H1 (cell line): Measurements from ENCODE around the gene ADGRG1.

Source experiments
- PHF8 ChIP-seq: fragments of 200-600 bp; sonication (generic); conservative IDR thresholded peaks from 2 replicates; pipeline ENCODE4 v1.7.1; 2012; ENCODE audit warnings: low read depth, mild to moderate bottlenecking, inconsistent platforms, low read length, moderate library complexity
- SRF ChIP-seq: IDR thresholded peaks from 2 replicates; pipeline ENCODE4 v1.6.1; 2011; ENCODE audit warnings: mild to moderate bottlenecking, low read depth, low read length, moderate library complexity

DNA sequence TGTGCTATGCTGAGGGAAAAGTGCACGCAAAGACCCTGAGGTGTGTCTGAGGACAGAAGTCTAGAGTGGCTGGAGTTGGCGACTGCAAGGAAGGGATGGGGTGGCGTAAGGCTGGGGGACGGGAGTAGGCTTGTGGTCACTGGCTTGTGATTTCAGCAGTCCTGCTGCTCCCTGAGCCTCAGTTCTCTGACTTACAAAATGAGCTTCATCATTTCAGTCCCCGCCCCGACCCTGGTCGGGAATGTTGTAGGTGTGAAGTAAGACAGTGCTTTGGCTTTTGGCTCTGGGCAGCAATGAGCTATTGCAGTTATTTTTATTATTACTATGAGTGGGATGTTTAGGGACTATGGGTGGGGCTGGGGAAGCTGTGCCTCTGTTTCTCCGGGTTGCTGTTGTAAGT is 8.6 kb downstream of the ADGRG1 start:
- TF ChIP-seq PHF8 (no peak), SRF (no peak)
